ENCODE data around the gene C2CD3. TPM values are rescaled to one million over a fixed set of nuclear protein-coding genes. Genes with fewer than 3 reads are reported as not detected.

Gene C2CD3
- total RNA-seq, 4 donors from 2014 or later, result 28.2 to 46.9 (median 35.1) TPM

DNA sequence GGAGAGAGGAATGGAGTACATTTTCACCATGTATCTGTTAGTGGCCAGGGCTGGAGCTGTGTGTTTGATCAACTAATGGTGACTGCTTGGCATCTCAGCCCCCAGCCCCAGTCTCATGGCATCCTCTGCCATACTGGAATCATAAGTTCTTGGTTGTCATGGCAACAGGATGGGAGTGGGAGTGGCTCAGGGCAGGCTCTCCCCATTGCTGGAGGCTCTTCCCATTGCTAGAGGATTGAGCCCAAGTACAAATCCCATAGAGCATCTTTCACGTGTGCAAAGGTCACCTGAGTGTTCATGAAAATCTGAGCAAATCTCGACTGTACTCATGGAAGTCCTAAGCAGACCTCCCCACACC lies 205.1 kb downstream of the C2CD3 start:
- 60 to 63% methylated on average over 2 of the region's 2 CpGs for WGBS, 2 donors
- DNase-seq (ENCODE audit: low spot score in 2 of 2), result no peak
- no peaks in the 10 kb centered on the region for H3K27me3 ChIP-seq
- H3K27ac ChIP-seq, result no peak overlapping the region
- TF ChIP-seq EP300 (IDR thresholded peaks at IDR 0.05) (no peak), POLR2A (IDR thresholded peaks at IDR 0.05) (no peak)
- TF ChIP-seq, protein P1, sequence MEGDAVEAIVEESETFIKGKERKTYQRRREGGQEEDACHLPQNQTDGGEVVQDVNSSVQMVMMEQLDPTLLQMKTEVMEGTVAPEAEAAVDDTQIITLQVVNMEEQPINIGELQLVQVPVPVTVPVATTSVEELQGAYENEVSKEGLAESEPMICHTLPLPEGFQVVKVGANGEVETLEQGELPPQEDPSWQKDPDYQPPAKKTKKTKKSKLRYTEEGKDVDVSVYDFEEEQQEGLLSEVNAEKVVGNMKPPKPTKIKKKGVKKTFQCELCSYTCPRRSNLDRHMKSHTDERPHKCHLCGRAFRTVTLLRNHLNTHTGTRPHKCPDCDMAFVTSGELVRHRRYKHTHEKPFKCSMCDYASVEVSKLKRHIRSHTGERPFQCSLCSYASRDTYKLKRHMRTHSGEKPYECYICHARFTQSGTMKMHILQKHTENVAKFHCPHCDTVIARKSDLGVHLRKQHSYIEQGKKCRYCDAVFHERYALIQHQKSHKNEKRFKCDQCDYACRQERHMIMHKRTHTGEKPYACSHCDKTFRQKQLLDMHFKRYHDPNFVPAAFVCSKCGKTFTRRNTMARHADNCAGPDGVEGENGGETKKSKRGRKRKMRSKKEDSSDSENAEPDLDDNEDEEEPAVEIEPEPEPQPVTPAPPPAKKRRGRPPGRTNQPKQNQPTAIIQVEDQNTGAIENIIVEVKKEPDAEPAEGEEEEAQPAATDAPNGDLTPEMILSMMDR (IDR thresholded peaks at IDR 0.05), result no peak
- no peaks in the 10 kb centered on the region for H3K9me3 ChIP-seq
- no peaks in the 10 kb centered on the region for H3K36me3 ChIP-seq
- no peak overlapping the region for H3K4me3 ChIP-seq
- H3K4me1 ChIP-seq, result peaks cover 0 to 13% (median 0%) of the 10 kb centered on the region in 4 donors

DNA sequence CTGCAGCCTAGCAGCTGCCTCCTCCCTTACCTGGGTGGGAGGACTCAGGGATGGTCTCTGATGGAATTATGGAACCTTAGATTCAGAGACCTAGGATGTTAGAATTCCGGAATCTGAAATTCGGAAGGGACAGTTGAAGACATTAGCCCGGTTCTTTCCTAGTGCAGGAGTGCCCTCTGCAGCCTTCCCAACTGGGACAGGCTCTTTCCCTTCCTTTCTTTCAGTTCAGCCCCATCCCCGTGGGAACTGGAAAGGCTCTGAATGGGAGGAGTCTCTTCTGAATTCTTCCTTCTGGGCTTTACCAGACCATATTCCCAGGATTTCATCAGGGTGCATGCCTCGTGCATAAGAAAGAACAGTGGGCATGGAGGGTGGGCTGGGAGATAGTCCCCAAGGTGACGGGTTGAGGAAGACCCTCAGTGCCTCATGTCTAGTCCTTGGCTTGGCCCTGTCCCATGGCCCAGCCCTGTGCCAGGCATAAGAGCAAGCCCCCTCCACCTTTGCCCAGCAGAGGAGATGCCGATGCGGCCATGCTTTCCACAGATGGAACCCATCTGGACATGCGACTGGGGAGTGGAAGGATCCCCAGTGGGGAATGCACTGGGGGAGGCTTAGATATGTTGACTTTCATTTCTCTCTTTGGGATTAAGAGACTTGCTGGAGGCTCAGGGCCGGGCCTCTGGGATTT lies 205.6 kb downstream of the C2CD3 start:
- no peaks in the 10 kb centered on the region for H3K36me3 ChIP-seq
- H3K27me3 ChIP-seq, result no peaks in the 10 kb centered on the region
- H3K4me1 ChIP-seq, result peaks cover 0 to 13% (median 0%) of the 10 kb centered on the region in 4 donors
- DNase-seq (ENCODE audit: low spot score in 2 of 2), result no peak
- WGBS, 2 donors, result 61 to 63% methylated on average over 10 of the region's 10 CpGs
- H3K27ac ChIP-seq, result no peak overlapping the region
- H3K9me3 ChIP-seq, result no peaks in the 10 kb centered on the region
- H3K4me3 ChIP-seq, result no peak overlapping the region
- no peak for TF ChIP-seq EP300 (IDR thresholded peaks at IDR 0.05)
- TF ChIP-seq, protein P1 (IDR thresholded peaks at IDR 0.05), result no peak
- TF ChIP-seq POLR2A (IDR thresholded peaks at IDR 0.05), result no peak

DNA sequence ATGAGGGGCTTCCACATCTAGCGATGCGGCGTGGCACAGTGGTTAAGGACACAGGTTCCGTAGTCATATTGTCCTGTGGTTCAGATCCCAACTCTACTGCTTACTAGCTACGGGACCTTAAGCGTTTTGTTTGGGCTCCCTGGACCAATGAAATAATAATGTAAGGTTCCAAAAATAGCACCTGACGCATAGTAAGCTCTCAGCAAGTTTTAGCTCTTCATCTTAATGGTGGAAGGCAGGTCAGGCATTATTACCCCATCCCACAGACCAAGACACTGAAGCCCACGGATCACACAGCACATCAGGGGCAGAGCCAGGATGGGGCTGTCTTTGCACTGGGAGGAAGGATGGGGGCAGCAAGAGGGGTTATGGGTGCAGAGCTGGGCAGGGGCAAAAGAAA lies 206.9 kb downstream of the C2CD3 start:
- no peak for DNase-seq (ENCODE audit: low spot score in 2 of 2)
- Histone ChIP-seq H3K4me3 (no peak overlapping the region), H3K27me3 (no peaks in the 10 kb centered on the region), H3K4me1 (peaks cover 0 to 13% (median 0%) of the 10 kb centered on the region in 4 donors), H3K9me3 (no peaks in the 10 kb centered on the region), H3K27ac (no peak overlapping the region), H3K36me3 (no peaks in the 10 kb centered on the region)
- TF ChIP-seq POLR2A (IDR thresholded peaks at IDR 0.05) (no peak), EP300 (IDR thresholded peaks at IDR 0.05) (no peak)
- TF ChIP-seq, protein P1 (IDR thresholded peaks at IDR 0.05), result no peak
- WGBS, 2 donors, result 77 to 81% methylated on average over 8 of the region's 8 CpGs

Small RNAs within 50 kb of the gene (small RNA-seq; reads per million reads assigned to genes)
- not detected for gene AP002392.1

Other genes starting within 250 kb of the C2CD3 start
- 1 to 10 TPM in 1 of 4 donors, not detected in 3; 1.2 TPM for gene DNAJB13, start 220.0 kb downstream of the C2CD3 start, total RNA-seq
- gene UCP2, start 188.2 kb downstream of the C2CD3 start, total RNA-seq, result 10 to 100 TPM; 18.6 to 60.6 (median 53.0) TPM
- 1 to 10 TPM in 3 of 4 donors, under 1 TPM in 1; 0.78 to 7.5 (median 1.9) TPM for gene UCP3, start 161.9 kb downstream of the C2CD3 start, total RNA-seq
- 10 to 100 TPM; 17.8 to 35.6 (median 26.5) TPM for gene PPME1, start 287 bp upstream of the C2CD3 start, total RNA-seq
- gene P4HA3, start 140.6 kb upstream of the C2CD3 start, total RNA-seq, result 1 to 10 TPM in 1 of 4 donors, not detected in 3; 1.4 TPM
- gene PGM2L1, start 227.4 kb upstream of the C2CD3 start, total RNA-seq, result 1 to 10 TPM; 2.4 to 9.3 (median 6.2) TPM

Data from tibial nerve (tissue), 4 donors.